Measurements from ENCODE around the gene SMCO2.

DNA sequence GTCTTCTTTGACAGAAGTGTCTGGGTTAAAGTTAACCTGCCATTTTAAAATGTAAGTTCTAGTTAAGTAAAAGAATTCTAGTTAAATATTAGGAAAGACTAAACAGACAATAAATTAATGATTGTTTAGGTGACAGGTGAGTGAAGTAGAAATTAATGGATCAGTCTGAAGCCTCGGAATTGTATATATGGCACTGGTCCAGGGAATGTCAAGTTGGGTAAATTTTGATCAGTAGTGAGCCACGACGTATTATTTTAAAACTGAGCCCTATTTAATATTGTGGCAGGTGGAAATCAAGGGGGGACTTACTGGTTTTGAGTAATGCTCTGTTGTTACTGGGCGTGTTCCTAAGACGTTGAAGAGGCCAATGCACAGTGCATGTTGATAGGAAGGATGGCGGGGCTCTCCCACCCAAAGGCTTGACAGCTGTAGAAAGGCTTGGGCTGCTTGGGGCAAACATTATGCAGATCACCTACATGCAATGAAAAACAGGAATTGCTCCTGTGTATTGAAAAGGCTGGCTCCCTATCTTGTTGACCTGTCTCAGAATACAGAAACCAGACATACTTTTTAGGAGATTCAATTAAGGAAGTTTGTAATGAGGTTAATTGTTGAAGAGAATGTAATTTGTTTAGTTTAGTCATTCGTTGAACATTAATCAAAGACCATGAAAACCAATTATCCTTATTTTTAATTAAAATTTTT is 71.6 kb downstream of the SMCO2 start:
- TF ChIP-seq, protein P1, sequence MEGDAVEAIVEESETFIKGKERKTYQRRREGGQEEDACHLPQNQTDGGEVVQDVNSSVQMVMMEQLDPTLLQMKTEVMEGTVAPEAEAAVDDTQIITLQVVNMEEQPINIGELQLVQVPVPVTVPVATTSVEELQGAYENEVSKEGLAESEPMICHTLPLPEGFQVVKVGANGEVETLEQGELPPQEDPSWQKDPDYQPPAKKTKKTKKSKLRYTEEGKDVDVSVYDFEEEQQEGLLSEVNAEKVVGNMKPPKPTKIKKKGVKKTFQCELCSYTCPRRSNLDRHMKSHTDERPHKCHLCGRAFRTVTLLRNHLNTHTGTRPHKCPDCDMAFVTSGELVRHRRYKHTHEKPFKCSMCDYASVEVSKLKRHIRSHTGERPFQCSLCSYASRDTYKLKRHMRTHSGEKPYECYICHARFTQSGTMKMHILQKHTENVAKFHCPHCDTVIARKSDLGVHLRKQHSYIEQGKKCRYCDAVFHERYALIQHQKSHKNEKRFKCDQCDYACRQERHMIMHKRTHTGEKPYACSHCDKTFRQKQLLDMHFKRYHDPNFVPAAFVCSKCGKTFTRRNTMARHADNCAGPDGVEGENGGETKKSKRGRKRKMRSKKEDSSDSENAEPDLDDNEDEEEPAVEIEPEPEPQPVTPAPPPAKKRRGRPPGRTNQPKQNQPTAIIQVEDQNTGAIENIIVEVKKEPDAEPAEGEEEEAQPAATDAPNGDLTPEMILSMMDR (IDR thresholded peaks at IDR 0.05), result no peak
- no peak for TF ChIP-seq EP300 (IDR thresholded peaks at IDR 0.05)
- TF ChIP-seq POLR2A (IDR thresholded peaks at IDR 0.05), result no peak
